Colonic mucosa (tissue), 4 donors: ENCODE results near the gene CTIF. TPM values are rescaled to one million over a fixed set of nuclear protein-coding genes. Genes with fewer than 3 reads are reported as not detected.
"Not testable (repeated sequence)": the region's sequence is repeated elsewhere in the genome, so short reads cannot be mapped to it uniquely, and the experiment has no call there.

ENCODE experiments used
- DNase-seq: peaks from one replicate; pipeline ENCODE4 v3.0.0-alpha.2; 2020
- H3K27ac ChIP-seq: fragments of 200-600 bp; one replicate; pipeline ENCODE4 v1.8.0; 2021
- H3K27me3 ChIP-seq: fragments of 200-600 bp; one replicate; pipeline ENCODE4 v1.8.0; 2021
- H3K36me3 ChIP-seq: fragments of 200-600 bp; one replicate; pipeline ENCODE4 v1.8.0; 2021
- H3K4me1 ChIP-seq: fragments of 200-600 bp; one replicate; pipeline ENCODE4 v1.8.0; 2021; ENCODE audit warnings: mild to moderate bottlenecking
- H3K4me3 ChIP-seq: fragments of 200-600 bp; one replicate; pipeline ENCODE4 v1.8.0; 2021
- H3K9ac ChIP-seq, 2 donors: one replicate each; pipeline ENCODE4 v1.7.0; 2013; ENCODE audit warnings: control low read depth in 2 of 2, low read depth in 2 of 2, low read length in 2 of 2
- H3K9me3 ChIP-seq: fragments of 200-600 bp; one replicate; pipeline ENCODE4 v1.8.0; 2021
- intact Hi-C: fragments of 100-400 bp; cut with DNase I; formaldehyde crosslinking; loops from one replicate; pipeline ENCODE4 v1.14.1; 2022
- total RNA-seq, 2 donors: library from RNA; stranded (reverse); fragmentation: NEBNext Ultra II Directional in 1 of 2; extraction: Animal tissue kit (Norgen Biotek cat#: 25700) in 1 of 2; gene quantifications; one replicate each; pipeline ENCODE4 v1.2.1, GENCODE V29; 2021
- TF ChIP-seq, protein P1 (sequence below): fragments of 200-600 bp; IDR thresholded peaks from one replicate; pipeline ENCODE4 v1.8.0; 2022; ENCODE audit warnings: antibody characterized with exemption, mild to moderate bottlenecking
- donor health status: healthy.
- donor health status: DM: no; HTN: no; CAD: no.
- donor health status: DM: no; HTN: no; CAD: no.

Gene CTIF
- total RNA-seq, 2 donors from 2014 or later = 13.0 to 16.7 TPM

DNA sequence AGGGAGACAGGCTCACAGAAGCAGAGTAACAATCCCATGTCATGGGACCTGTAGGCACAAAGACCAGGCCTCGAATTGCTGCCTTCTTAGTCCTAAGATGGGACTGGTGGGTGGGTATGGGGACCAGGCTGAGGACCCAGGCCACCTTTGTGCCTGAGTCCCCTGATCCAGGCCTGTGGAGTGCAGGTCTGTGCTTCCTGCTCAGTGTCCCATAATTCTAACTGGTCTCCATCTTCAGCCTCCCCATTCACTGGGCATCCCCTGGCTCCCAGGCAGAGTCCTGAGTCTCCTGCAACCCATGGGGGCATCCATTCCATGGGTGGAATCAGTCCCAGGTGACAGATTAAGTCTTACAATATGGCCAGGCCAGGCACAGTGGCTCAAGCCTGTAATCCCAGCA, 328.0 kb downstream of the CTIF start:
- TF ChIP-seq, protein P1, sequence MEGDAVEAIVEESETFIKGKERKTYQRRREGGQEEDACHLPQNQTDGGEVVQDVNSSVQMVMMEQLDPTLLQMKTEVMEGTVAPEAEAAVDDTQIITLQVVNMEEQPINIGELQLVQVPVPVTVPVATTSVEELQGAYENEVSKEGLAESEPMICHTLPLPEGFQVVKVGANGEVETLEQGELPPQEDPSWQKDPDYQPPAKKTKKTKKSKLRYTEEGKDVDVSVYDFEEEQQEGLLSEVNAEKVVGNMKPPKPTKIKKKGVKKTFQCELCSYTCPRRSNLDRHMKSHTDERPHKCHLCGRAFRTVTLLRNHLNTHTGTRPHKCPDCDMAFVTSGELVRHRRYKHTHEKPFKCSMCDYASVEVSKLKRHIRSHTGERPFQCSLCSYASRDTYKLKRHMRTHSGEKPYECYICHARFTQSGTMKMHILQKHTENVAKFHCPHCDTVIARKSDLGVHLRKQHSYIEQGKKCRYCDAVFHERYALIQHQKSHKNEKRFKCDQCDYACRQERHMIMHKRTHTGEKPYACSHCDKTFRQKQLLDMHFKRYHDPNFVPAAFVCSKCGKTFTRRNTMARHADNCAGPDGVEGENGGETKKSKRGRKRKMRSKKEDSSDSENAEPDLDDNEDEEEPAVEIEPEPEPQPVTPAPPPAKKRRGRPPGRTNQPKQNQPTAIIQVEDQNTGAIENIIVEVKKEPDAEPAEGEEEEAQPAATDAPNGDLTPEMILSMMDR = no peak
- no peak overlapping the region for H3K9ac ChIP-seq
- H3K4me1 ChIP-seq = no peaks in the 10 kb centered on the region
- no peak overlapping the region for H3K4me3 ChIP-seq
- no peak for DNase-seq
- intact Hi-C loops = no loop called here
- H3K36me3 ChIP-seq = no peaks in the 10 kb centered on the region
- H3K27me3 ChIP-seq = no peaks in the 10 kb centered on the region
- H3K27ac ChIP-seq = no peak overlapping the region
- H3K9me3 ChIP-seq = no peaks in the 10 kb centered on the region

DNA sequence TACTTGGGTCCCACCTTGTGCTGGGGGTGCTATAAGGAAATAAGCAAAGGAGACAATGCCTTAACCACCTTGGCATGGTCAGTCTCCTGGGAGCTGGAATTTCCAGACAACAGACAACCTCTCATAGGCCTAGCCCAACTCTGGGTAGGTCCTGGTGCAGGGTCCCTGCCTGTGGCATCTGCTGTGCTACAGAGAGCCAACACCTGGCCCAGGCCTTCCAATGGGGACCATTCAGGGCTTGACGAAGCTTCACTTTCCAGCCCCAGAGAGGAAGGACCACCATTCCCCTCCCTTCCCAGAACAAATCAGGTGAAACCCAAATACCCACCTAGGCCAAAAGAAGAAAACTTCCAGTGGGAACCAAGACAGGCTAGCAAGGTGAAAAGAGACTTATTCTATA, 329.1 kb downstream of the CTIF start:
- Histone ChIP-seq H3K27ac (no peak overlapping the region), H3K36me3 (no peaks in the 10 kb centered on the region), H3K27me3 (no peaks in the 10 kb centered on the region), H3K4me1 (no peaks in the 10 kb centered on the region), H3K9ac (no peak overlapping the region), H3K9me3 (no peaks in the 10 kb centered on the region), H3K4me3 (no peak overlapping the region)
- TF ChIP-seq, protein P1 = no peak
- no peak for DNase-seq
- intact Hi-C loops = no loop called here

DNA sequence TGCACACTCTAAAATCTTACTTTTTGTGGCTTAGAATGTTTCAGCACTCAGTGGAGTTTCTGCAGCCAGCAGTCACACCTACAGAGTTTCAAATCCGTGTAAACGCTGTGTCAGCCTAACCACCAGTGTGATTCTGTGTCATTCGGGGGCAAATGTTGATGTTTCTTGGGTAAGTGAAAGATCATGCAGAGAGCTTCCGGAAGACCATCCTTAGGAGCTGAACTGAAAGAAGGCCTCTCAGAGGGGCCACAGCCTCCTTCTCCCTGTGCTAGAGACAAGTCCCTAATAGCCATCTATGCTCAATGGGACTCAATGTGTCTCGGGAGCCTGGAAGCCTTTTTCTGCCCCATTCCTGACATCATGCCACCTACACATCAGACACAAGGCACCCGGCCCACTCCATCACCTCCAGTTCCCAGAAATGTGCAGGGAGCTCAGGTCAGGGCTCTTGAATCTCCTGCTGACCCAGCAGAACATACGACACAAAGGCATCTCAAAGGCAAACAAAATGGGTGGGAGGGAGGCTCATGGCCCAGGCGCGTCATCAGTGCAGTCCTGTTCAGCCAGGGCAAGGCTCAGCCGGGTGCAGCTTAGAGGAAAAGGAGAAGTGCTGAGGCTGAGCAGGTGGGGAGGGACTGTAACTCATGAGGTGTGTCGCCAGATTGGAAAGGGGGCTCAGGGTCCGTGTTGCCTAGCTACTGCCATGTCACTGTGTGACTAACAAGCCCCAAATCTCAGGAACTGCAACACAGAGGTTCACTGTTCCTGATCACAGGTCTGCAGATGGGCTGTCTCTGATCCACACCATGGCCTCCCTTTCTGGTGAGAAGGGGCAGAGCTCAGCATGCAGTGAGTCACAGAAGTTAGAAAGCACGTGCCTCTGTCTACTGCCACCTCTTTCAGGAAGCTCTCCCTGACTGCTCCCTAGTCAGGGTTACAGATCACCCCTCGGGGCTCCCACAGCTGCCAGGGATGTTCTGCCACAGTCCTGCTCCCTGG, 329.9 kb downstream of the CTIF start:
- no peak for DNase-seq

DNA sequence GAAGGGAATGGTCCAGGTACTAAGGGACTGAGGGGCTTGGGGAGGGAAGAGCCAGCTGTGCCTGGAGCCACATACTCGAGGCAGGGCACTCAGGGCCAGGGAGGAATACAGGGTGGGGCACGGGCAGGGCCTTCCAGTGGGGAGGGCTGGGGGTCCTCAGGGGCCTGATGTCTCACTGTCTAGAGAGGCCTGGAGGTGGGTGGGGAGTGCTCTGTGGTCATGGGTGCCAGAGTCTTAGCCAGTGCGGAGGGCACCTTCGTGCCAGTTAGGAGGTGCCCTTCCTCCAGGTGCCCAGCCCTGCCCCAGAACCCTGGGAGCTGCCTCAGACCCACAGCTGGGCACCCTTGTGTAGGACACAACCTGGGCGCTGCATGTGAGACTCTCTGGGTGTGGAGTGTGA, 330.8 kb downstream of the CTIF start:
- TF ChIP-seq, protein P1 = no peak
- no peaks in the 10 kb centered on the region for H3K36me3 ChIP-seq
- H3K4me3 ChIP-seq = no peak overlapping the region
- H3K27ac ChIP-seq = no peak overlapping the region
- H3K27me3 ChIP-seq = no peaks in the 10 kb centered on the region
- no peaks in the 10 kb centered on the region for H3K9me3 ChIP-seq
- intact Hi-C loops = no loop called here
- no peaks in the 10 kb centered on the region for H3K4me1 ChIP-seq
- H3K9ac ChIP-seq = no peak overlapping the region
- DNase-seq = no peak

More for the DNA sequence above, 329.9 kb downstream of the CTIF start:
- Histone ChIP-seq H3K4me1 (no peaks in the 10 kb centered on the region), H3K27me3 (no peaks in the 10 kb centered on the region), H3K27ac (no peak overlapping the region), H3K9me3 (no peaks in the 10 kb centered on the region), H3K9ac (no peak overlapping the region), H3K36me3 (no peaks in the 10 kb centered on the region), H3K4me3 (no peak overlapping the region)
- intact Hi-C loops = no loop called here
- TF ChIP-seq, protein P1 = no peak

DNA sequence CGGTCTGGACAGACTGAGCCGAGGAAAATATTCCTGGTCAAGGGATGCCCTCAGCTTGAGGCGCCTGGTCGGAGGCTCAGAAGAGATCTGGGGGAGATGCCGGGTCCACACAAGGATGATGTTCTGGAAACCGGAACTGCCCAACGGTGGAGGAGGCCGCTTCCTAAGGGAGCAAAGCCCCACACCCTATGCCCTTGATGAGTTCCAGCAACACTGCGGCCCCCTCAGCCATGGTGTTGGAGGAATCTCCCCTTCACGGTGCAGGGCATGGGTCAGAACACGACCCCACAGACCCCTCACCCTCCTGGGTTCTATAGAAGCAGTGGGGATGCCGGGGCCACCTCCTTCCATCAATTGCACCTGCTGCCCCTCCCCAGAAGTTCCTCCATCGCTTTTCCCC, 332.1 kb downstream of the CTIF start:
- H3K4me3 ChIP-seq, DNase-seq, intact Hi-C loops, H3K27ac ChIP-seq, H3K36me3 ChIP-seq, H3K4me1 ChIP-seq, H3K27me3 ChIP-seq, H3K9ac ChIP-seq, H3K9me3 ChIP-seq: not testable (repeated sequence)
